H9 (cell line): Measurements from ENCODE around the gene ANKK1. TPM values are rescaled to one million over a fixed set of nuclear protein-coding genes. Genes with fewer than 3 reads are reported as not detected.

Experiments
- DNase-seq: peaks from one replicate; pipeline ENCODE4 v3.0.0-alpha.2; 2017
- H2AFZ ChIP-seq: one replicate; pipeline ENCODE4 v1.6.1; 2013; ENCODE audit warnings: mild to moderate bottlenecking, low read length, control low read depth, moderate library complexity
- H2AK5ac ChIP-seq: 2 replicates; pipeline ENCODE4 v1.6.1; 2013; ENCODE audit warnings: low read length, control low read depth, mixed read lengths; ENCODE audit not compliant: insufficient read length
- H2BK120ac ChIP-seq: one replicate; pipeline ENCODE4 v1.6.1; 2013; ENCODE audit warnings: low read depth, mild to moderate bottlenecking, low read length, control low read depth, inconsistent platforms; ENCODE audit not compliant: poor library complexity, severe bottlenecking
- H2BK12ac ChIP-seq: 2 replicates; pipeline ENCODE4 v1.6.1; 2013; ENCODE audit warnings: low read length, control low read depth, mixed read lengths, low read depth; ENCODE audit not compliant: insufficient read length
- H2BK15ac ChIP-seq: 2 replicates; pipeline ENCODE4 v1.6.1; 2013; ENCODE audit warnings: low read depth, low read length, control low read depth
- H2BK20ac ChIP-seq: one replicate; pipeline ENCODE4 v1.6.1; 2013; ENCODE audit warnings: low read depth, mild to moderate bottlenecking, low read length, control low read depth, inconsistent platforms; ENCODE audit not compliant: poor library complexity, severe bottlenecking
- H2BK5ac ChIP-seq: 2 replicates; pipeline ENCODE4 v1.6.1; 2013; ENCODE audit warnings: low read length, control low read depth, mixed read lengths; ENCODE audit not compliant: insufficient read length
- H3K14ac ChIP-seq: 2 replicates; pipeline ENCODE4 v1.6.1; 2013; ENCODE audit warnings: low read length, control low read depth; ENCODE audit not compliant: insufficient read depth
- H3K18ac ChIP-seq: 2 replicates; pipeline ENCODE4 v1.6.1; 2013; ENCODE audit warnings: low read depth, mild to moderate bottlenecking, mixed read lengths, low read length, control low read depth; ENCODE audit not compliant: insufficient read length
- H3K23ac ChIP-seq: 2 replicates; pipeline ENCODE4 v1.6.1; 2013; ENCODE audit warnings: low read length, control low read depth, mixed read lengths, low read depth; ENCODE audit not compliant: insufficient read length
- H3K23me2 ChIP-seq: 2 replicates; pipeline ENCODE4 v1.6.1; 2013; ENCODE audit warnings: low read depth, mild to moderate bottlenecking, mixed read lengths, low read length, control low read depth; ENCODE audit not compliant: insufficient read length, poor library complexity, severe bottlenecking
- H3K27ac ChIP-seq: 2 replicates; pipeline ENCODE4 v1.5.1; 2013; ENCODE audit warnings: low read length, control low read depth, mixed read lengths, low read depth; ENCODE audit not compliant: insufficient read length
- H3K27me3 ChIP-seq: 2 replicates; pipeline ENCODE4 v1.6.1; 2013; ENCODE audit warnings: low read length, control low read depth, inconsistent platforms; ENCODE audit not compliant: insufficient read depth
- H3K4ac ChIP-seq: 2 replicates; pipeline ENCODE4 v1.6.1; 2013; ENCODE audit warnings: low read depth, mild to moderate bottlenecking, control low read depth, inconsistent platforms, low read length, moderate library complexity
- H3K4me1 ChIP-seq: 2 replicates; pipeline ENCODE4 v1.6.1; 2013; ENCODE audit warnings: low read length, control low read depth, inconsistent platforms; ENCODE audit not compliant: insufficient read depth
- H3K4me2 ChIP-seq: 2 replicates; pipeline ENCODE4 v1.6.1; 2013; ENCODE audit warnings: low read length, control low read depth, mixed read lengths; ENCODE audit not compliant: insufficient read length, insufficient read depth
- H3K56ac ChIP-seq: 2 replicates; pipeline ENCODE4 v1.6.1; 2013; ENCODE audit warnings: low read depth, mild to moderate bottlenecking, mixed read lengths, low read length, control low read depth; ENCODE audit not compliant: insufficient read length
- H3K79me1 ChIP-seq: 2 replicates; pipeline ENCODE4 v1.6.1; 2013; ENCODE audit warnings: low read depth, mild to moderate bottlenecking, moderate library complexity, low read length, control low read depth, inconsistent platforms; ENCODE audit not compliant: insufficient read depth, poor library complexity, severe bottlenecking
- H3K79me2 ChIP-seq: 2 replicates; pipeline ENCODE4 v1.6.1; 2013; ENCODE audit warnings: low read length, control low read depth, inconsistent platforms; ENCODE audit not compliant: insufficient read depth
- H3K9ac ChIP-seq: 2 replicates; pipeline ENCODE4 v1.6.1; 2013; ENCODE audit warnings: low read length, control low read depth, mixed read lengths; ENCODE audit not compliant: insufficient read length; ENCODE audit errors: extremely low read depth
- H3K9me3 ChIP-seq: one replicate; pipeline ENCODE4 v1.6.1; 2013; ENCODE audit warnings: low read depth, low read length, inconsistent platforms; ENCODE audit not compliant: control insufficient read depth
- H3T11ph ChIP-seq: one replicate; pipeline ENCODE4 v1.6.1; 2013; ENCODE audit warnings: mild to moderate bottlenecking, low read length, control low read depth, inconsistent platforms
- H4K20me1 ChIP-seq: one replicate; pipeline ENCODE4 v1.6.1; 2013; ENCODE audit not compliant: control insufficient read depth, insufficient read length, insufficient read depth
- H4K5ac ChIP-seq: 2 replicates; pipeline ENCODE4 v1.6.1; 2013; ENCODE audit warnings: low read depth, mild to moderate bottlenecking, mixed read lengths, low read length, control low read depth; ENCODE audit not compliant: insufficient read length
- H4K8ac ChIP-seq: replicated peaks from 2 replicates; pipeline ENCODE4 v1.6.1; 2013; ENCODE audit warnings: low read length, control low read depth, mixed read lengths, low read depth; ENCODE audit not compliant: insufficient read length
- H4K91ac ChIP-seq: 2 replicates; pipeline ENCODE4 v1.6.1; 2013; ENCODE audit warnings: low read depth, mild to moderate bottlenecking, moderate library complexity, mixed read lengths, low read length, control low read depth; ENCODE audit not compliant: insufficient read length
- H3K27ac Mint-ChIP-seq, 3 experiments: 2 replicates in 2 of 3; 3 replicates in 1 of 3; pipeline ENCODE4 v1.8.0; 2020 to 2021; ENCODE audit warnings: mixed read lengths in 3 of 3, mild to moderate bottlenecking in 1 of 3, moderate library complexity in 1 of 3
- H3K27me3 Mint-ChIP-seq: 2 replicates; pipeline ENCODE4 v1.8.0; 2021; ENCODE audit warnings: low read depth, mild to moderate bottlenecking, moderate library complexity, mixed read lengths
- H3K36me3 Mint-ChIP-seq, 3 experiments: 2 replicates in 2 of 3; 3 replicates in 1 of 3; pipeline ENCODE4 v1.8.0; 2020 to 2021; ENCODE audit warnings: low read depth in 3 of 3, mixed read lengths in 3 of 3; ENCODE audit not compliant: insufficient read depth in 1 of 3
- H3K4me1 Mint-ChIP-seq, 2 experiments: 2 replicates each; pipeline ENCODE4 v1.8.0; 2020; ENCODE audit warnings: mixed read lengths in 2 of 2
- H3K4me3 Mint-ChIP-seq, 2 experiments: 2 replicates in 1 of 2; 3 replicates in 1 of 2; pipeline ENCODE4 v1.8.0; 2020 to 2021; ENCODE audit warnings: mild to moderate bottlenecking in 2 of 2, mixed read lengths in 2 of 2, moderate library complexity in 1 of 2
- H3K9me3 Mint-ChIP-seq, 2 experiments: 2 replicates in 1 of 2; 3 replicates in 1 of 2; pipeline ENCODE4 v1.8.0; 2020; ENCODE audit warnings: mild to moderate bottlenecking in 2 of 2, mixed read lengths in 2 of 2, moderate library complexity in 1 of 2
- WGBS: extraction: QIAGEN DNeasy Blood & Tissue Kit; methylation state at CpG from one replicate; pipeline ENCODE4 v1.1.7; 2013; ENCODE audit warnings: missing lambda C conversion rate, low lambda C conversion rate, mixed read lengths; ENCODE audit not compliant: insufficient read length; ENCODE audit errors: extremely low coverage; 5-methylcytosine and 5-hydroxymethylcytosine counted together
- total RNA-seq: library from RNA; stranded (reverse); gene quantifications from 2 replicates; pipeline ENCODE4 v1.2.1, GENCODE V29; 2021
- TF ChIP-seq, protein P1 (sequence below): fragments of 200-600 bp; sonication (generic); conservative IDR thresholded peaks from 3 replicates; pipeline ENCODE4 v1.8.0; 2021; ENCODE audit warnings: antibody characterized with exemption, mild to moderate bottlenecking

The ANKK1 gene
- total RNA-seq, 1 experiment from 2014 or later: 0.20 TPM

DNA sequence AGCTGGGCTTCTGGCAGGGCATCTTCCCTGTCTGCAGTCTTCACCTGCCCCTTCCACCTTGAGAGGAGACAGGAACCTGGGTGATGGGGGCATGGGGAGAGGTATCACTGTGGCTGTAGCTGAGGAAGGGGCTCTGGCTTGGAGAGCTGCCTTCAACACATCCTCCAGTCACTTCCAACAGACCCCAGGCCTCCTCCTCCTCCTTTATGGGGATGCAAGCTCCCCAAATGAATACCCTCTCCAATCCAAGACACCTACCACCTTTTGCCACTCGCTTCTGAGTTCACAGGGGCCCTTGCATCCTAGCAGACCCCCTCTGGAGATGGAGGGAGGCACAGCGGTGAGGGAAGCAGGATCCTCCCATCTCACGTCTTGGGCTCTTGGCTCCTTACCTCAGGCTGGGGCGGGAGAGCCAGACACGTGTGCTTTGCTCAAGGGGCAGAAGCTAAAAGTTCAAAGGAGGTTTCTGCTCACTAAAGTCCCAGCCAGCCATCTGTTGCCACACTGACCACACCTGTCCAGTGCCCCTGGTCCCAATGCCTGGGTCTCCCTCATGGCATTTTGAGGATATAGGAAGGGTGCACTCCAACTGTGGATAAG is 13.2 kb downstream of the ANKK1 start:
- Histone ChIP-seq H3K27me3 (no peaks in the 10 kb centered on the region), H3K9me3 (no peaks in the 10 kb centered on the region), H4K8ac (no peak overlapping the region), H2AFZ (no peak overlapping the region), H3K9ac (no peak overlapping the region), H2BK20ac (no peak overlapping the region), H4K5ac (no peak overlapping the region), H4K91ac (no peak overlapping the region), H2BK120ac (no peak overlapping the region), H2BK5ac (no peak overlapping the region), H2BK12ac (no peak overlapping the region), H3K79me1 (no peaks in the 10 kb centered on the region), H2BK15ac (no peak overlapping the region), H4K20me1 (no peaks in the 10 kb centered on the region), H3K79me2 (no peaks in the 10 kb centered on the region), H3K4ac (no peak overlapping the region), H3T11ph (no peak overlapping the region), H3K23ac (no peak overlapping the region), H2AK5ac (no peak overlapping the region), H3K18ac (no peak overlapping the region), H3K23me2 (no peaks in the 10 kb centered on the region), H3K4me1 (no peaks in the 10 kb centered on the region), H3K27ac (no peak overlapping the region), H3K56ac (no peak overlapping the region), H3K14ac (no peak overlapping the region), H3K4me2 (no peak overlapping the region)
- H3K27me3 Mint-ChIP-seq: peaks cover 28% of the 10 kb centered on the region
- WGBS: no CpG with 5 or more reads among the region's 5 CpGs
- H3K27ac Mint-ChIP-seq: no peak overlapping the region
- no peak overlapping the region for H3K4me3 Mint-ChIP-seq
- no peak for DNase-seq
- H3K9me3 Mint-ChIP-seq: no peaks in the 10 kb centered on the region
- H3K36me3 Mint-ChIP-seq: no peaks in the 10 kb centered on the region
- peaks cover 7 to 8% of the 10 kb centered on the region in 2 experiments; a peak in 3 of 4 replicates for H3K4me1 Mint-ChIP-seq
- TF ChIP-seq, protein P1, sequence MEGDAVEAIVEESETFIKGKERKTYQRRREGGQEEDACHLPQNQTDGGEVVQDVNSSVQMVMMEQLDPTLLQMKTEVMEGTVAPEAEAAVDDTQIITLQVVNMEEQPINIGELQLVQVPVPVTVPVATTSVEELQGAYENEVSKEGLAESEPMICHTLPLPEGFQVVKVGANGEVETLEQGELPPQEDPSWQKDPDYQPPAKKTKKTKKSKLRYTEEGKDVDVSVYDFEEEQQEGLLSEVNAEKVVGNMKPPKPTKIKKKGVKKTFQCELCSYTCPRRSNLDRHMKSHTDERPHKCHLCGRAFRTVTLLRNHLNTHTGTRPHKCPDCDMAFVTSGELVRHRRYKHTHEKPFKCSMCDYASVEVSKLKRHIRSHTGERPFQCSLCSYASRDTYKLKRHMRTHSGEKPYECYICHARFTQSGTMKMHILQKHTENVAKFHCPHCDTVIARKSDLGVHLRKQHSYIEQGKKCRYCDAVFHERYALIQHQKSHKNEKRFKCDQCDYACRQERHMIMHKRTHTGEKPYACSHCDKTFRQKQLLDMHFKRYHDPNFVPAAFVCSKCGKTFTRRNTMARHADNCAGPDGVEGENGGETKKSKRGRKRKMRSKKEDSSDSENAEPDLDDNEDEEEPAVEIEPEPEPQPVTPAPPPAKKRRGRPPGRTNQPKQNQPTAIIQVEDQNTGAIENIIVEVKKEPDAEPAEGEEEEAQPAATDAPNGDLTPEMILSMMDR: no peak
